Measurements from ENCODE around the gene LGR4. TPM values are rescaled to one million over a fixed set of nuclear protein-coding genes. Genes with fewer than 3 reads are reported as not detected.
"Not testable (repeated sequence)": the region's sequence is repeated elsewhere in the genome, so short reads cannot be mapped to it uniquely, and the experiment has no call there.

LGR4 gene
- total RNA-seq, result 2.4 and 3.0 TPM in 2 replicates

GRCh38 chr11:27472398-27473016 is at the start of gene LGR4:
Gene LGR4 (minus strand): TSS chr11:27472790. CDS start chr11:27472302, 488 bp downstream.
- CTCF ChIA-PET, result interaction anchor here (0.6 to 1.5 kb wide), 3 partner anchors 13 to 288 kb away, joined by 3 to 5 read pairs (median 3); no protein-coding TSS in a partner anchor
- Mint-ChIP-seq H3K4me1 (peaks cover 32% of the 10 kb centered on the region), H3K27ac (peak within 1 kb of the TSS; percentile 75), H3K27me3 (peaks cover 11% of the 10 kb centered on the region), H3K9me3 (no peaks in the 10 kb centered on the region), H3K36me3 (ENCODE audit: low read depth) (peaks cover 3% of the 10 kb centered on the region), H3K4me3 (peak within 1 kb of the TSS; percentile 91)
- POLR2A ChIA-PET, result interaction anchor here (1.0 to 1.3 kb wide), 2 partner anchors 29 to 34 kb away, joined by 3 to 16 read pairs; partner anchors contain the start of gene LIN7C
- peak; percentile 87 for ATAC-seq (ENCODE audit: low read depth)
- TF ChIP-seq, protein P1, sequence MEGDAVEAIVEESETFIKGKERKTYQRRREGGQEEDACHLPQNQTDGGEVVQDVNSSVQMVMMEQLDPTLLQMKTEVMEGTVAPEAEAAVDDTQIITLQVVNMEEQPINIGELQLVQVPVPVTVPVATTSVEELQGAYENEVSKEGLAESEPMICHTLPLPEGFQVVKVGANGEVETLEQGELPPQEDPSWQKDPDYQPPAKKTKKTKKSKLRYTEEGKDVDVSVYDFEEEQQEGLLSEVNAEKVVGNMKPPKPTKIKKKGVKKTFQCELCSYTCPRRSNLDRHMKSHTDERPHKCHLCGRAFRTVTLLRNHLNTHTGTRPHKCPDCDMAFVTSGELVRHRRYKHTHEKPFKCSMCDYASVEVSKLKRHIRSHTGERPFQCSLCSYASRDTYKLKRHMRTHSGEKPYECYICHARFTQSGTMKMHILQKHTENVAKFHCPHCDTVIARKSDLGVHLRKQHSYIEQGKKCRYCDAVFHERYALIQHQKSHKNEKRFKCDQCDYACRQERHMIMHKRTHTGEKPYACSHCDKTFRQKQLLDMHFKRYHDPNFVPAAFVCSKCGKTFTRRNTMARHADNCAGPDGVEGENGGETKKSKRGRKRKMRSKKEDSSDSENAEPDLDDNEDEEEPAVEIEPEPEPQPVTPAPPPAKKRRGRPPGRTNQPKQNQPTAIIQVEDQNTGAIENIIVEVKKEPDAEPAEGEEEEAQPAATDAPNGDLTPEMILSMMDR (IDR thresholded peaks at IDR 0.05), result no peak
- intact Hi-C loops (cut with micrococcal nuclease), result loop anchor here (1.0 to 5.0 kb wide), 5 partner anchors 14 to 240 kb away; partner anchors contain the start of genes CCDC34 and LIN7C
- DNase-seq, result peak; percentile 51

DNA sequence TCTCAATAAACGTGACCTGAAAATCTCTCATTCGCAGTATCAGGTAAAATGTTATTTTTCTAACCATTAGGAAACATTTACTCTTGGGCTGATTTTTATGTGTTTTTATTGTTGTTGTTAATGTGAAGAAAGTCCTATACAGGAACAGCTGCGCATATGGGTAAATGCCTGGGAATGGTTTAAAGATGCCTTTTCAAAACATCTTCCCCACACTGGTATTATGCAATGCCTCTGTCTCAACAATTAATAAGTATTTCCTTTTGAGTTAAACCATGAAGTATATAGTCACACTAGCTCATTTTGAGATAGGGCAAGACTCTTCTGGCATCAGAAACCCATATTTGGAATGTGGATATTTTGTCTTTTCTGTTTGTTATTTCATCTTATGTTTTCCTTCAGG is 47.6 kb upstream of the LGR4 start:
- peaks cover 5% of the 10 kb centered on the region for H3K27me3 Mint-ChIP-seq
- ChIA-PET CTCF (no interaction called here), POLR2A (no interaction called here)
- H3K36me3 Mint-ChIP-seq (ENCODE audit: low read depth), result no peaks in the 10 kb centered on the region
- intact Hi-C loops (cut with micrococcal nuclease), result no loop called here
- no peak overlapping the region for H3K4me3 Mint-ChIP-seq
- TF ChIP-seq, protein P1 (IDR thresholded peaks at IDR 0.05), result no peak
- H3K4me1 Mint-ChIP-seq, result no peaks in the 10 kb centered on the region
- no peak overlapping the region for H3K27ac Mint-ChIP-seq
- ATAC-seq (ENCODE audit: low read depth), result no peak
- no peak for DNase-seq
- no peaks in the 10 kb centered on the region for H3K9me3 Mint-ChIP-seq

GRCh38 chr11:27518518-27518917 is 45.9 kb upstream of the LGR4 start:
- Mint-ChIP-seq H3K4me1 (no peaks in the 10 kb centered on the region), H3K9me3 (no peaks in the 10 kb centered on the region), H3K27ac (no peak overlapping the region), H3K27me3 (peaks cover 5% of the 10 kb centered on the region), H3K36me3 (ENCODE audit: low read depth) (no peaks in the 10 kb centered on the region), H3K4me3 (no peak overlapping the region)
- ATAC-seq (ENCODE audit: low read depth) (no peak), DNase-seq (no peak)
- POLR2A ChIA-PET, result no interaction called here
- intact Hi-C loops (cut with micrococcal nuclease), result no loop called here
- CTCF ChIA-PET, result no interaction called here
- TF ChIP-seq, protein P1 (IDR thresholded peaks at IDR 0.05), result no peak

DNA sequence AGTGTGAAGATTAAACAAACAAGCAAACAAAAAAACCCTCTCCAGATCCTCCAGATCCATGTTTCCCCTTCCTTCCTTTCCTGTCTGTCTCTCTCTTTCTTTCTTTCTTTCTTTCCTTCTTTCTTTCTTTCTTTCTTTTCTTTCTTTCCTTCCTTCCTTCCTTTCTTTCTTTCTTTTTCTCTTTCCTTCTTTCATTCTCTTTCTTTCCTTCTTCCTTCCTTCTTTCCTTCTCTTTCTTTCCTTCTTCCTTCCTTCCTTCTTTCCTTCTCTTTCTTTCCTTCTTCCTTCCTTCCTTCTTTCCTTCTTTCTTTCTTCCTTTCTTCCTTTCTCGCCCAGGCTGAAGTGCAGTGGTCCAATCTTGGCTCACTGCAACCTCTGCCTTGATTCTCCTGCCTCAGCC is 44.9 kb upstream of the LGR4 start:
- CTCF ChIA-PET, POLR2A ChIA-PET: not testable (repeated sequence)

DNA sequence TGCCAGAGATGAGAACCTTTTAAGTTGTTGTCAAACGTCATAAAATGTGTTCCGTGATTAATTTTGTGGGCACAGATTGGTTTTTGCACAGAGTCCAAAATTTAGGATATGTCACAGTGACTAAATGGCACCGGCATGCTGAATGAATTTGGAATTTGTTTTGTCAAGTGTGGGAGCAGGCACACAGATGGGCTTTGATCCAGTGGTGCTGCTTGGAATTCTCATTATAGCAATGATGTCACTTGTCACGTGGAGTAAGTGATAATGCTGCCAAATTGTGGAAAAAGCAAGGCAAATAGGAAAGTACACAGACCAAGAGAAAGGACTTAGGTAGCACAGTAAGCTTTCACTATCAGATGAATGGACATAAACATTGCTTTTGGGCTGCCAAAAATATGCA is 42.0 kb upstream of the LGR4 start:
- CTCF ChIA-PET, result no interaction called here

More for the DNA sequence above, 44.9 kb upstream of the LGR4 start:
- H3K27me3 Mint-ChIP-seq; DNase-seq; H3K4me1 Mint-ChIP-seq; H3K4me3 Mint-ChIP-seq; H3K9me3 Mint-ChIP-seq; H3K27ac Mint-ChIP-seq; intact Hi-C loops (cut with micrococcal nuclease); H3K36me3 Mint-ChIP-seq (ENCODE audit: low read depth); ATAC-seq (ENCODE audit: low read depth): not testable (repeated sequence)

More for the DNA sequence above, 42.0 kb upstream of the LGR4 start:
- Mint-ChIP-seq H3K4me1 (no peaks in the 10 kb centered on the region), H3K27me3 (peaks cover 5% of the 10 kb centered on the region), H3K27ac (no peak overlapping the region), H3K36me3 (ENCODE audit: low read depth) (no peaks in the 10 kb centered on the region), H3K9me3 (no peaks in the 10 kb centered on the region), H3K4me3 (no peak overlapping the region)
- TF ChIP-seq, protein P1 (IDR thresholded peaks at IDR 0.05), result no peak
- POLR2A ChIA-PET, result no interaction called here
- intact Hi-C loops (cut with micrococcal nuclease), result no loop called here
- no peak for DNase-seq
- no peak for ATAC-seq (ENCODE audit: low read depth)
